ENCODE data around the gene CFAP410.

Gene CFAP410

GRCh38 chr21:44297525-44298290, 41.5 kb downstream of the CFAP410 start:
- peak in 13 of 14 donors; percentile 14 to 82 (median 68) for DNase-seq

- no peak for DNase-seq
Observed at GRCh38 chr21:44296916-44297315, 42.3 kb downstream of the CFAP410 start.

- DNase-seq = no peak
Observed at GRCh38 chr21:44296103-44296519, 43.1 kb downstream of the CFAP410 start.

GRCh38 chr21:44295646-44296045, 43.5 kb downstream of the CFAP410 start:
- DNase-seq = no peak

- no peak for DNase-seq
Observed at GRCh38 chr21:44295163-44295573, 44.0 kb downstream of the CFAP410 start.

- DNase-seq = peak in 1 of 14 donors; percentile 27
Observed at GRCh38 chr21:44294391-44295162, 44.6 kb downstream of the CFAP410 start.

- DNase-seq = no peak
Observed at GRCh38 chr21:44293551-44294231, 45.5 kb downstream of the CFAP410 start.

- no peak for DNase-seq
Observed at GRCh38 chr21:44292812-44293195, 46.4 kb downstream of the CFAP410 start.

- DNase-seq = no peak
Observed at GRCh38 chr21:44291936-44292811, 47.0 kb downstream of the CFAP410 start.

GRCh38 chr21:44291078-44291935, 47.9 kb downstream of the CFAP410 start:
- no peak for DNase-seq

- DNase-seq = no peak
Observed at GRCh38 chr21:44290327-44291077, 48.7 kb downstream of the CFAP410 start.

GRCh38 chr21:44289381-44290010, 49.7 kb downstream of the CFAP410 start:
- no peak for DNase-seq

GRCh38 chr21:44288251-44289110, 50.7 kb downstream of the CFAP410 start:
- no peak for DNase-seq

- DNase-seq = no peak
Observed at GRCh38 chr21:44286716-44287632, 52.2 kb downstream of the CFAP410 start.

GRCh38 chr21:44286086-44286715, 53.0 kb downstream of the CFAP410 start:
- no peak for DNase-seq

- DNase-seq = peak in 1 of 14 donors; percentile 35
Observed at GRCh38 chr21:44285138-44285992, 53.8 kb downstream of the CFAP410 start, which contains the start of gene AIRE. Gene AIRE, plus strand, starts transcription at chr21:44285876. Its CDS starts 131 bp downstream, at chr21:44286007.
